Hematopoietic multipotent progenitor cell treated with erythropoietin and hydrocortisone succinate and interleukin-3 and kit ligand, for 17 days (in vitro differentiated cells): Measurements from ENCODE around the gene TARBP2.

Experiments used
- DNase-seq: peaks from one replicate; pipeline ENCODE4 v3.0.0-alpha.2; 2015; ENCODE audit warnings: low spot score

TARBP2 gene, protein sequence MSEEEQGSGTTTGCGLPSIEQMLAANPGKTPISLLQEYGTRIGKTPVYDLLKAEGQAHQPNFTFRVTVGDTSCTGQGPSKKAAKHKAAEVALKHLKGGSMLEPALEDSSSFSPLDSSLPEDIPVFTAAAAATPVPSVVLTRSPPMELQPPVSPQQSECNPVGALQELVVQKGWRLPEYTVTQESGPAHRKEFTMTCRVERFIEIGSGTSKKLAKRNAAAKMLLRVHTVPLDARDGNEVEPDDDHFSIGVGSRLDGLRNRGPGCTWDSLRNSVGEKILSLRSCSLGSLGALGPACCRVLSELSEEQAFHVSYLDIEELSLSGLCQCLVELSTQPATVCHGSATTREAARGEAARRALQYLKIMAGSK

DNA sequence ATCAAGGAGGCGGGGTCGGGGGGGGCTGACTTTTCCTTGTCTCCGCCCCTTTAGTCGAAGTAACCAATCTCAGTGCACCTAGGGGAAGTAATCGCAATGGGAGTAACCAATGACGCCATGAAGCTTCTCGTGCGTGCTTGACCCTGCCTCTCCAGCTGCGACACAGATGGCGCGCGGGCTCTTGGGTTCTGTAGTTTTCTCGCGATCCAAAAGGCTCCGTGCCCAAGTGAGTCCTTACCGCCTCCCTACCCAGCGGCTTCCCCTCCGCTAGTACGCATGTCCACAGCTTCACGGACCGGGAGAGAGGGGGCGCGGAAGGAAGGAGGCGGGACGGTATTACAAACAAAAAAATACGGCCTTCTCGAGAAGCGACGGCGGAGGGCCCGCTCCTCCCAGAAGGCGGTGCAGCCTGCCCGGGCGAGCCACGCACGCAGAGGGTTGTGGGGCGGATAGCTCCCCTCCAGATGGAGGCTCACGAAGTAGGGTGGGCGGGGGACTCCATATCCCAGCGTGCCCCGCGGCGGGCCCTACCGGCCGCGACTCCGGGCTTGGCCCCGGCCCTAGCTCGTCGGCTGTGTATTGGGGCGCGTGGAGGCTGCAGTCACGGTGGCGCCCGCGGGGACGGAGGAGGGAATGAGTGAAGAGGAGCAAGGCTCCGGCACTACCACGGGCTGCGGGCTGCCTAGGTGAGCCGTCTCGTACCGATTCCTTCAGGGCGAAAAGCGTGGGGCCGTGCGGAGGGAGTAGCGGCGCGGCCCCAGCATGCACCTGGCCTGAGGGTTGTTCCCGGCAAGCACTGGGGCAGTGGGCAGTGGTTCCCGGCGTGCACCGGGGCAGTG is at the start of gene TARBP2:
TARBP2 (plus strand) TSS at position 508 of the 839 bp plus-strand sequence; CDS start at position 634, 126 bp downstream.
- DNase-seq: peak; percentile 99

DNA sequence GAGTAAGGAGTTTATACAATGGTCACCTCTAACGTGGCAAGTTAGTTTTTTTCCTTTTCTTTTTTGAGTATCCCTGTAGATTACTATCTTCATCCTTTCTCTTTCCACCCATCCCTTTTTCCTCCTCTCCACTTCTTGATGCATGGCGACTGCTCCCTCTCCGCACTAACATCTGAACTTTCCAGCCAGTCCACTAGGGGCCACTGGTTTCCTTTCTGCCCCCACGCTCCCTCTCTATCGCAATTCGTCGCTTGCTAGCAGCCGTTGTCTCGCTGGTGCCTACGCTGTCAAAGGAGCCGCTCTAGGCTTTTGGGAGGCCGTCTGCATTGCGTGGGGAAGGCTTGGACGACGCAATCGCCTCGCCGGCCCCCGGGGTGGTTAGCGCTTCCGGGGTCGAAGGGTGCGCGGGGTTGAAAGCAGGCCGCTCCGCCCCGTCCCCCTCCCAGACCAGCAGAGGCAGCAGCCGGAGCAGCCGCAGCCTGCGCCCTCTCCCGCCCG is 49.4 kb upstream of the TARBP2 start, which contains the start of gene PCBP2:
PCBP2 (plus strand) TSS at position 442 of the 498 bp plus-strand sequence. CDS start 2,699 bp downstream, outside the sequence.
- peak; percentile 99 for DNase-seq

DNA sequence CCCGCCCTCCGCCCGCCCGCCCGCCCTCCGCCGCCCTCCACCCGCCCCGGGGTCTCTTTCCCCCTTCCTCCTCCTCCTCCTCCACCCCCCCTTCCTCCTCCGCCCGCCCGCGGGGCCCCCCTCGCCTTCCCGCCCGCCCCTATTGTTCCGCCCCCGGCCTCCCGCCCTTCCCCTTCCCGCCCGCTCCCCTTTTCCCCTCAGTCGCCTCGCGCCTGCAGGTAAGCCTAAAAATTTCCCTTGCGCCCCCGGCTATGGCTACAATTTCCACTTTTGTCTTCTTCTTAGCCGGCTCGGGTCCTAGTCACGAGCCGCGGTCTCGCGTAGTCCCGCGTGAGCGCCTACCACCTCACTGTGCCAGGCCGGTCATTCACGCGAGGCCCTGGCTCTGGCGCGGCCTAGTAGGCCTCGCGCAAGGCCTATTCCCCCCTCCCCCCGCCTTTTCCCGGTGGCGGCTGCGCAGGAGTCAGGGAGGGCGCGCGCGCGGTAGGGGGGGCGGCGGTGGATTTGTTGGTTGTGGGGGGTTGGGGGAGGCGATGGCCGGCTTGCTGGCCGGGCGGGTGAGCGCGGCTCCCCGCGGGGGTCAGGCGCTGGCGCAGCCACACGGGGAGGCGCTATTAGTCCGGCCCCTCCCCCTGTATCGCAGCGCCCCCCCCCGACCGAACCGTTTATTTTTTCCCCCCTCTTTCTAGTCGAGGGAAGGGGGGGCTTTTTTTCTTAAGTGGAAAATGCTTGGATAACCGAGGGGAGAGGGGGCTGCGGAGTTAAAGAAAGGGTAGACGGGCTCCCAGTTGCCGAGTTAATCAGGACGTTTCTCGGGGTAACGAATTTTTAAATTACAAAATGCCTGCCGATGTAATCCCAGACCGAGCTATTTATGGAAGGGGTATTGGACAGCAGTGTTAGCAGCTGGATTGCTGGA is 48.7 kb upstream of the TARBP2 start:
- DNase-seq: peak; percentile 85

DNA sequence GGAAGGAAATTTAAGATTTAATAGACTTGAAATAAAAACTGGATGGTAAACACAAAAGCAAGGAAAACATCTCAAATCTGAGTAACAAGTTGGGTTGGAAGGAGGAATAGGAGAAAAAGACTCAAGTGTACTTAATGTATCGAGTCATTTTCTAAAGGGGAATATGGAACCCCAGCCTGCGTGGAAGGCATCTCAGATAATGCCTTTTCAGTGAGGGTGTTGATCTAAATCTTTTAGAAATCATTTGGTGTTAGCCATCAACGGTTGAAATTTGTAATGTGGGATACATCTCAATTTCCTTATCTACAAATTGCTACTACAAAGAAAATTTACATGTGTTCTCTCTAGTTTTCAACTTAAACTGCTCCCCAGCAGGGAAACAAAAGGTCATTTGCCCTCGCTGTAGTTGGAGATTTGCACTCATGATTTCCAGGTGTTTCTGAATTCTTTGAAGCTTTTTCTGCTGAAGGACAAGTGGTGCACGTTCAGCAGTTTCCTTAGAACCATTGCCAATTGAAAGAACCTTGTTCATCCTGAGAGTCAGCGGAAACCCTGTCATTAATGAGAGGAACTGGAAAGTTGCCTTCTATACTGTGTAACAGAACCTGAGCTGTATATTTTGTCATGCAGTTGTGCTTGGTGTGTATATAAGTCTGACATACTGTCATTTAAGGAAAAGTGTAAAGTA is 47.0 kb upstream of the TARBP2 start:
- no peak for DNase-seq

DNA sequence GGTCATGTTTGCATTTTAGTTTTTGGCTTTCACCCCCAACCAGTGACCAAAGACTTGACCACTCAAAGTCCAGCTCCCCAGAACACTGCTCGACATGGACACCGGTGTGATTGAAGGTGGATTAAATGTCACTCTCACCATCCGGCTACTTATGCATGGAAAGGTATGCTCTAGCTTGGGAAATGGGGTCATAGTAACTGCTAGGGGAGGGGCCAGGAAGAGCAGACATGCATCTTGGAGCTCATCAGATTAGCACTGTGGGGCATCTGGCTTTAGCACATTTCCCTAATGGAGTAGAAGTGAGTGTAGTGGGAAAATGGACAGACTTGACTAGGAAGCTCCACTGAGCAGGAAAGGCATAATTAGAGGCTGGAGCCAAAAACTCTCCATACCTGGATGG is 46.4 kb upstream of the TARBP2 start:
- DNase-seq: no peak

DNA sequence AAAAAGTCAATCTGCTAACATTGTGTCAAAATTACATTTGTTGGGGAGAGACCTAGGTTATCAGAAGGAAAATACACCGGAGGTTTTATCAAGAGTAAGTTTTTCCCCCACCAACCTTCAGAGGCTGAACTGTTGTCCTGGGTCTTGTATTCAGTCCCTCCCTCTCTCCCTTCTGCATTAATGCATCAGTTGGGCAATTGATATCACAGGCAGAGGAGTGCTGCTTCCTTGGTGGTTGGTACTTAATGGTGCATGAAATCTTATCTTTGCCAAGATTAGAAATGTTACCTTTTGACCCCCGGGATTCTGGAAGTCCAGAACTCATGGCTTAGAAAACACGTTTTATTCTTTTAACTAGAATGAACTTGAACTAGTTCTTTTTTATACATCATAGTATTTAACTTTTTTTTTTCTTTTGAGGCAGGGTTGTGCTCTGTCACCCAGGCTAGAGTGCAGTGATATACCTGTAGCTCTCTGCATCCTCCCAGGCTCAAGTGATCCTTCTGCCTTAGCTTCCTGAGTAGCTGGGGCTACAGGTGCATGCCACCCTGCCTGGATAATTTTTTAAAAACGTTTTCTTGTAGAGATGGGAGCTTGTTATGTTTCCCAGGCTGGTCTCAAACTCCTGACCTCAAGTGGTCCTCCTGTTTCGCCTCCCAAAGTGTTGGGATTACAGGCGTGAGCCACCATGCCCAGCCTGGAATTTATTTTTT is 44.3 kb upstream of the TARBP2 start:
- no peak for DNase-seq

DNA sequence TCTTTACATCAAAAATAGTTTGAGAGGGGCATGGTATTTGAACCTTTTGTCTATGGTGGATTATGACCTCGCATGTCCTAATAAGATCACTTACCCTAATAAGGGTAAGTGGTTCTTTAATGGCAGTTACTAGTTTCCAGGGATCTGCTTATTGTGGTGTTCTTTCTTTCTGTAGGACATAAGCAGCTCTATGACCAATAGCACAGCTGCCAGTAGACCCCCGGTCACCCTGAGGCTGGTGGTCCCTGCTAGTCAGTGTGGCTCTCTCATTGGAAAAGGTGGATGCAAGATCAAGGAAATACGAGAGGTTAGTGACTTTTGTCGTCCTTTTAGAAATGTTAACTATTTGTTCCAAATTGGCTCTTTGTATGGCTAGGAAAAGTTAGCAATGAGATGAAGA is 42.0 kb upstream of the TARBP2 start:
- DNase-seq: no peak

DNA sequence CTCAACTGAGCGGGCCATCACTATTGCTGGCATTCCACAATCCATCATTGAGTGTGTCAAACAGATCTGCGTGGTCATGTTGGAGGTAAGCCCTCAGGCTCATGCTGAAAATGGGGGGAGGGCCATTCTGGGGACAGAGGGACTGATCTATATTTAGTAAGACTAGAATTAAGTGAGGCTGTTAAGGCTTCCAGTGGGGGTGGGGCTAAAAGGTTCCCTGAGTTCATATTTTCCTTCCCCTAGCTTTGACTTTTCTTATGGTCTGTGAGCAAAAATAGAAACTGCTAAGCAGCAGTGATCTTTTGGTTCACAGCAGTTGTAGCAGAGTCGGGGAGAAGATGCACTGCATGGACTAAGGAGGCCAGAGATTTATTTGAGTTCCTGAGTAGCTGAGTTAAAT is 40.0 kb upstream of the TARBP2 start:
- no peak for DNase-seq

DNA sequence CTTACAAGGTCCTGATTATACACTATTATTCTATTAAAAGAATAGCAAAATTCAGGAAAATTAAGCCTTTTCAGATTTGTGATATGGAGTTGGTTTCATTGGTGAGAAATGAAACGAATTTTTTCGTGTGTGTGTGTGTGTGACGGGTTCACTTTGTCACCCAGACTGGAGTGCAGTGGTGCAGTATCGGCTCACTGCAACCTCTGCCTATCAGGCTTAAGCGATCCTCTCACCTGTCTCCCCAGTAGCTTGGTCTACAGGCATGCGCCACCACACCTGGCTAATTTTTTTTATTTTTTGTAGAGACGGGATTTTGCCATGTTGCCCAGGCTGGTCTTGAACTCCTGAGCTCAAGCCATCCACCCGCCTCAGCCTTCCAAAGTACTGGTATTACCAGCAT is 39.5 kb upstream of the TARBP2 start:
- DNase-seq: no peak

DNA sequence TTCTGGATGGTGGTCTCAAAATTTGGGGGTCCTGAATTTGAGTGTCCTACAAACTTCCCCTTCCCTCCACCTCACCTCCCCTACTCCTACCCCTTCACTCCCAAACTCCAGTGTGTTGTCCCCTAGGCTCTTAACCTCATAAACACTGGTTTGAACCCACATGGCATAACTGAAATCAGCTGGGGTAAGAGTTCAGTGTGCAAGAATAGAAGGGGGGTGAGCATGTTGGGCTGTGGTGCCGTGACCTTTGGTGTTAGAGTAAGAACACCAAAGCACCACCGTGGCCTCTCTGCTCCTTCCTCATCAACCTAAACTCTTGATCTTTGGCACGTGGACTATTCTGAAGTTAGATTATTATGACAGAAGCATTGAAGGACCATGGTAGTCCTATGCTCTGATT is 38.1 kb upstream of the TARBP2 start:
- DNase-seq: no peak

DNA sequence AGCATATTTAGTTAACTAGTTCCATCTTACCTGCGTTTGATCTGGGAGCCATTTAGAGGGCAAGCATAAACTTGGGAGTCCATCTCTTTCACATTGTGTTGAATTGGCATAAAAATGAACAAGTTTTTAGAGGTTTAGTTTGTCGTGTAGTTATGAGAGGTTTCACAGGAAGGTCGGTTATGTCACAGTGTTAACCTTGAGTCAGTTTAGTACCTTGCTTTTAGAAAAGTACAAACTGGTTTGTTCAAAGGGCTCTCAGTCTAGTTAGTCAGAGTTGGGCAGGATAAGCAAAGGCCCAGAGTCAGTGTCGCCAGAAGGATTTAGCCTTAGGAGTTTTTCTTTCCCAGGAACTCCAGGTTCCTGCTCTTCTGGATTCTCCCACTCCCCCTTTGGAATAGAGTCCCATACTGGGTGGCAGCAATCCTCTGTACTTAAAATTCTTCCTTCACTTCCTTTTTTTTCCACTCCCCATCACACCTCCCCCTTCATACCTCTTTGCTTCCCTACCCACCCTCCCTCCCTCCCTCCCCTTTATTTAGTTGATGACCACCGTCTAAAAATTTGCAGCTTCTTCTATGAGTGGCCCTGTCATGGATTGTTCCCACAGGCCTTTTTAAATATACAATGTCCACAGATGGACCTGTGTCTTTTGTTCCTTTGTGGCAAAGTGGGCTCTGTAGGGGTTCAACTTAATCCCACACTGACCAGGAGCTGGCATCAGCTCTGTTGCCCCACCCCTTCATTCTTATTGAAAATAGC is 37.1 kb upstream of the TARBP2 start:
- DNase-seq: no peak

DNA sequence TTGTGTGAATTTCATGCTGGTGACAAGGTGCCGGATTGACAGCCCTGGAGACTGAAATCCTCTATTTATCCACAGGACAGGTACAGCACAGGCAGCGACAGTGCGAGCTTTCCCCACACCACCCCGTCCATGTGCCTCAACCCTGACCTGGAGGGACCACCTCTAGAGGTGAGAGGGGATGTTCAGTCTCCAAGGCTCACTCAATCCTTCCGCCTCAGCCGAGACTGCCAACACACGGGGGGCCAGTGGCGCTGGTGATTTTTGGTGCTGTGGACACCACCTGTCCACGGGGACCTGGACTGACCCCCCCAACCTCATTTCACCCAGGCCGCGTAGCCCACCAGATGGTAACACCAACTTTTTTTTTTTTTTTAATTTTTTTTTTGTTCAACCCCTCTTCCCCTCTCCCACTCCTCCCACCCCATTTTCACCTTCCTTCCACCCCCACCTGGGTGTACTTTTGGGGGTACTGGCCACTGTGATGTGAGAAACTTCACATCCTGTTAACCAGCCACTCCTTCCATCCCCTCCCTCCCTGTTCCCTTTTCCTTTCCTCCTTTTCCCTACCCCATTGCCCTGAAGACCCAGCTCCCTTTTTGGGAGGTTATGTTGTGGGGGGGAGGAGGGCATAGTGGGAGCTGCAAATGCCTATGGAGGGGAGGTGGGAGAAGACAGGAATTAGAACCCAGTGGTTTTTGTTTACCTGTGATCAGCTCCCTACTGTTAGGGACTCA is 36.2 kb upstream of the TARBP2 start:
- no peak for DNase-seq

DNA sequence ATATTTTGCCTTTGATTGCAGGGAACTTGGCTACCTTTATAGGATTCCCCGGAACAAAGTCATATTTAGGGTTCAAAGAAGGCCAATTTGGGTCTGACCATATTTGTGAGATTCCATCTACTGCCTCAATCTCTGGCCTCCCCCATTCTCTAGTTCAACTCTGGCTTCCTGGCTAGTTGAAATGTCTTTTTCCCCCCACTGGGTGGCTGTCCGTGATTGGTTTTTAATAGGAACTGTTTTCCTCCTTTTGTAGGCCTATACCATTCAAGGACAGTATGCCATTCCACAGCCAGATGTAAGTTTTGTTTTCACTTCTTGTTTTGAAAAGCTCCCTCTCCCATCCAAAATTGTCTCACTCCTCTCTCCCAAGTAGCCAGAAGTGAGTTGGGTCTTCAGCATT is 35.4 kb upstream of the TARBP2 start:
- no peak for DNase-seq

DNA sequence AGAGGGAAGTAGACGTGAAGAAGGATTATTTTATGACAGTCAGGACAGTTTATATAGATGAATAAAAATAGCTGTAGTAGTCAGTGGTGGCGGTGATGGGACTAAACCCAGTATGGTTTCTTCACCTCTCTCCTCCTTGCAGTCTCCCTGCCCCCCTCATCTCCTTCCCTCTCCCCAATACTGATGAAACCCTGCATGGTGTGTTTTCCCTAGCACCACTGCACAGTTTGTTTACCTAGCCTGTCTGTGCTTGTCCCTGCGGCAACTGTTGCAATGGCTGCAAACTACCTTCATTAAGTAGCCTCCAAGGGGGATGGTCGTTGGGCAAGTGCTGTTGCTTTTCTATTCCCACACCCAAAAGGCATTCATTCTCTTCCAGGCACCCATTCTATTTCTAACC is 34.4 kb upstream of the TARBP2 start:
- no peak for DNase-seq

DNA sequence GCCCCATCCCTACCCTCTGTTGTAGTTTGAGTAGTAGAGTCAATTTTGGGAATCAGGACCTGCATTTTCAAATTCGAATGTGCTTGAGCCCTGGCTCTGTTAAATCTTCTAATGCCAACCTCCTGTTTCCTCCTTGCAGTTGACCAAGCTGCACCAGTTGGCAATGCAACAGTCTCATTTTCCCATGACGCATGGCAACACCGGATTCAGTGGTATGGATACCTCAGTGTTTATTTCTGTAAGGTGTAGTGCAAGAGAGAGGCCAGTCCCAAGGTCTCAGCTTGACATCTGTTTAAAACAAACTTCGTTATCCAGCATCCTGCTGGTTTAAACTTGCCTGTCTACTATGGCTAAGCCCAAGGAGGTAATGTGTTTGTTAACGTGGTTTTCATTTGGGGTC is 34.0 kb upstream of the TARBP2 start:
- DNase-seq: no peak

DNA sequence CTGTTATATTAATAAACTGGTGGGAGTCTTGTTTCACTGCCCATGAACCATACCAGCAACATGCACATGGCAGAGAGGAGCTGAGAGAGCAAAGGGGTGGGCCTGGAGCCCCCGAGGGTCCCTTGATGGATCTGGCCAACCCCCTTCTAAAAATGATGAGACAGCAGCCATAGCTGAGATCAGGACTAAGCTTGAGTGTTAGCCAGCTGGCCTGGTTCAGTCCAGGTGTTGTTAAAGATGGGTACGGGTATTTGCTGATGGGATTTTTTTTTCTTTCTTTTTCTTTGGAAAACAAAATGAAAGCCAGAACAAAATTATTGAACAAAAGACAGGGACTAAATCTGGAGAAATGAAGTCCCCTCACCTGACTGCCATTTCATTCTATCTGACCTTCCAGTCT is 33.2 kb upstream of the TARBP2 start:
- DNase-seq: no peak

DNA sequence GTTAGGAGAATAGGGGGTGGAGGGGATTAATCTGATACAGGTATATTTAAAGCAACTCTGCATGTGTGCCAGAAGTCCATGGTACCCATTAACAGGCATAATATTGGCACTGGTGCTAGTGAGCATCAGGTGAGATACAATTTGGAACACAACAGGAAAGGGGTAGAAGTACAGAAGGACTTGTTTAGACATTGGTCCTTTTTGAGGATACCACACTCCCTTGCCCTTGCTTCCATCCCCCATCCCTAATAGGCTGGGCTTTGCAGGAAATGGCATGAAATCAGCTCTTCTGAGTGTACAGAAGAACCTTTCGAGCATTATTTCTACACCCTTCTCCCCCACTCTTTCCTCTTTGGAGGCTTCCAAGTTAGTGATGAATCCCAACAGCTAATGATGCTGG is 32.8 kb upstream of the TARBP2 start:
- DNase-seq: no peak

DNA sequence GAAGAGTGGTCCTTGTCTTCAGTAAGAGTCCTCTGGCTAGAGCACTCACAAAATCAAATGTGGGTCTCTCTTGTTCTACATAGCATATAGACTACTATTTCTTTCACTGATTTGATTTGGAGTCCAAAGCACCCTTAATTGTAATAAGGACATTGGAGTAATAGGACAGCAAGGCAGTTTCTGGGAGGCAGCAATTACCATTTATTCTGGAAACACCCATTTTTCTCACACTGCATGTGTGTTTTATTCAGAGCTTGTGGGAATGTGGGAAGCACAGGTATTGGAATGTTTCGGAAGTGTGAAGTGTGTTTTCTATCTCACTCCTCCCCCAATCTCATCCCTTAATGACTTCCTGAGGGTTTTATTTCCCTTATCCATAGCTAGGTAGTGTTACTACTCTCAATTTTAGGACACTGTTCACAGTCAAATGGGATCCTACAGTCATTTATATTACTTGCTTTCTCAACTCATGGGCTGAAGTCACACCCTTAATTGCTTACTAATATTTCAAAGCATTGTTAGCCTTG is 29.0 kb upstream of the TARBP2 start:
- no peak for DNase-seq

DNA sequence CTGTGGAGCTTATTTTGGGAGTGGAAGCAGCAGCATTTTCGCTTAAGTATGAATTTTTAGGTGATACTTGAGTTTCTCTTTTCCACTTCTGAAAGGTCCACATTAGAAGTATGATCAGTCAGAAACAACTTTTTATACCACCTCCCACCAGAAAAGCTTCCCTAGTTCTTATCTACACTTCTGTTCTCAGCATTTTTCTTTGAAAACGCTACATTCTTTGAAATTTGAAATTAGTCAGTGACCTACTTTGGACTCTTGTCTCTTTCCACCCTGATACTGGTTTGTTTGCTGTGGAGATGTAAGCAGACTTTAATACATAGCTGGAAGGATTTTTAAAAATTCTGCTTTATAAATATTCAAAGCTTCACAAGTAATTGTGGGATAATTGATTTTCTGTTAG is 27.0 kb upstream of the TARBP2 start:
- DNase-seq: no peak
